ENCODE results near the gene PTPN3. TPM values are rescaled to one million over a fixed set of nuclear protein-coding genes. Genes with fewer than 3 reads are reported as not detected.

The PTPN3 gene
- total and polyA plus RNA-seq, 8 donors: 8.0 to 16.6 (median 13.6) TPM

DNA sequence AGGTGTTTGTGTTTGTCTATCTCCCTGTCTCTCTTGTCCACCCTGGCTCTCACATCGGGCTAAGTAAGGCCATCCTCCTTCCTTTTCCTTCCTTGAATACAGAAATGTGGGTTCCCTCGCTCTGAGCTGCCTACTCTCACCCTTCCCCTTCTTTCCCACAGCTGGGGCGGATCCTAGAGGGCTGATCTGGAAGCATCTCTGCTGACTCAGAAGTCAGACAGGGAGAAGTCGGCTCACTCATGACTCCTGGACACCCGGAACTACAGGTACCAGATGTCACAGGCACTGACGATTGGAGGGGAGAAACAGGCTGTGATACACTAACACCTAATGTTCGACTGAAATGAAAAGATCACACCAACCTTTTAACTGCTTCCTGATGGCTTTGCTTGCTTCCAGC, 41.3 kb downstream of the PTPN3 start:
- ATAC-seq (peak in 2 of 4 donors; percentile 17 to 31), FAIRE-seq (no peak), DNase-seq (no peak)
- intact Hi-C loops (cut with DNase I): no loop called here
- Histone ChIP-seq H3K9me3 (no peaks in the 10 kb centered on the region), H3K27ac (no peak overlapping the region), H3K4me3 (no peak overlapping the region), H3K4me1 (peaks cover 0 to 3% (median 0%) of the 10 kb centered on the region in 3 donors), H3K36me3 (peaks cover 0 to 8% (median 0%) of the 10 kb centered on the region in 3 donors), H3K27me3 (no peaks in the 10 kb centered on the region)
- TF ChIP-seq, protein P1, sequence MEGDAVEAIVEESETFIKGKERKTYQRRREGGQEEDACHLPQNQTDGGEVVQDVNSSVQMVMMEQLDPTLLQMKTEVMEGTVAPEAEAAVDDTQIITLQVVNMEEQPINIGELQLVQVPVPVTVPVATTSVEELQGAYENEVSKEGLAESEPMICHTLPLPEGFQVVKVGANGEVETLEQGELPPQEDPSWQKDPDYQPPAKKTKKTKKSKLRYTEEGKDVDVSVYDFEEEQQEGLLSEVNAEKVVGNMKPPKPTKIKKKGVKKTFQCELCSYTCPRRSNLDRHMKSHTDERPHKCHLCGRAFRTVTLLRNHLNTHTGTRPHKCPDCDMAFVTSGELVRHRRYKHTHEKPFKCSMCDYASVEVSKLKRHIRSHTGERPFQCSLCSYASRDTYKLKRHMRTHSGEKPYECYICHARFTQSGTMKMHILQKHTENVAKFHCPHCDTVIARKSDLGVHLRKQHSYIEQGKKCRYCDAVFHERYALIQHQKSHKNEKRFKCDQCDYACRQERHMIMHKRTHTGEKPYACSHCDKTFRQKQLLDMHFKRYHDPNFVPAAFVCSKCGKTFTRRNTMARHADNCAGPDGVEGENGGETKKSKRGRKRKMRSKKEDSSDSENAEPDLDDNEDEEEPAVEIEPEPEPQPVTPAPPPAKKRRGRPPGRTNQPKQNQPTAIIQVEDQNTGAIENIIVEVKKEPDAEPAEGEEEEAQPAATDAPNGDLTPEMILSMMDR (IDR thresholded peaks at IDR 0.05): no peak
- WGBS, 2 donors: 81 to 87% methylated on average over 7 of the region's 7 CpGs

DNA sequence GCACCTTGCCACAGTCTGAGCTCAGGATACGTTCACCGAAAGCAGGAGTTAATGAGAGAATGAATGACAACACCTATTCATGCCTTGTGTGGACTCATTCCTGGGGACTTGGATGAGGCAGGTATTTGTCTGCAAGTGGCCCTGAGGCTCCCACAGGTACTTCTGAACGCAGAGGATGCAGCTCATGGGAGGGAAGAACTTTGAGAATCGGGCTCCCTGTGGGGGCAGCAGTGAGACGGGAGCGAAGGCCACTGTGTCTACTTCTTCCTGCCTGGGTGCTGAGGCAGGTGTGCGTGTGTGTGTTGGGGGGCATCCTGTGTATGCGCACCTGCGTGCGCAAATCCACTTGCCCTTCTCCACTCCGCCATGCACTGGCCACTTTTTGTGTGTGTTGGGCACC, 42.2 kb downstream of the PTPN3 start:
- no peak overlapping the region for H3K27ac ChIP-seq
- no peak for DNase-seq
- no peak for FAIRE-seq
- TF ChIP-seq, protein P1 (IDR thresholded peaks at IDR 0.05): no peak
- no peak for ATAC-seq
- H3K4me1 ChIP-seq: peaks cover 0 to 3% (median 0%) of the 10 kb centered on the region in 3 donors
- 83 to 86% methylated on average over 11 of the region's 11 CpGs for WGBS, 2 donors
- H3K9me3 ChIP-seq: no peaks in the 10 kb centered on the region
- intact Hi-C loops (cut with DNase I): no loop called here
- H3K4me3 ChIP-seq: no peak overlapping the region
- H3K27me3 ChIP-seq: no peaks in the 10 kb centered on the region
- H3K36me3 ChIP-seq: peaks cover 0 to 8% (median 0%) of the 10 kb centered on the region in 3 donors

DNA sequence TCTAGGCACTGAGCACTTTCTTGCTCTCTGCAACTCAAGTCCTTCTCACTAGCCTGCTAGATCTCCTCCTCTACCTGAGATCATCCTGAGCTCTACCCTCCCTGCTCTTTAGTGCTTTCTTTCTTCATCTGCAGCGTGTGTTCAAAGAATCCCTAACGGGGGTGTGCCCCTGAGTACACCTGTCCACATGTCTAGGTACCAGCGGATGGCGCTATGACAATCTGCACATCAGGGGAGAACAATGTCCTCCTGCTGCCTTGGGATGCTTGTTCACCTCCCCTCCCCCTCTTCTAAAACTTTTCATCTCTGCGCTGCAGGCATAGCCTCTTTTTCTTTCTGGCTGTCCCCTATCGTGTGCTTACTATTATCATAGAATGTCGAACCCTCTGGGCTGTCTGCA, 42.7 kb downstream of the PTPN3 start:
- 84 to 85% methylated on average over 7 of the region's 7 CpGs for WGBS, 2 donors
- TF ChIP-seq, protein P1 (IDR thresholded peaks at IDR 0.05): no peak
- peaks cover 0 to 3% (median 0%) of the 10 kb centered on the region in 3 donors for H3K4me1 ChIP-seq
- no peak overlapping the region for H3K27ac ChIP-seq
- ATAC-seq (no peak), FAIRE-seq (no peak), DNase-seq (no peak)
- no peak overlapping the region for H3K4me3 ChIP-seq
- H3K9me3 ChIP-seq: no peaks in the 10 kb centered on the region
- intact Hi-C loops (cut with DNase I): no loop called here
- peaks cover 0 to 8% (median 0%) of the 10 kb centered on the region in 3 donors for H3K36me3 ChIP-seq
- no peaks in the 10 kb centered on the region for H3K27me3 ChIP-seq

DNA sequence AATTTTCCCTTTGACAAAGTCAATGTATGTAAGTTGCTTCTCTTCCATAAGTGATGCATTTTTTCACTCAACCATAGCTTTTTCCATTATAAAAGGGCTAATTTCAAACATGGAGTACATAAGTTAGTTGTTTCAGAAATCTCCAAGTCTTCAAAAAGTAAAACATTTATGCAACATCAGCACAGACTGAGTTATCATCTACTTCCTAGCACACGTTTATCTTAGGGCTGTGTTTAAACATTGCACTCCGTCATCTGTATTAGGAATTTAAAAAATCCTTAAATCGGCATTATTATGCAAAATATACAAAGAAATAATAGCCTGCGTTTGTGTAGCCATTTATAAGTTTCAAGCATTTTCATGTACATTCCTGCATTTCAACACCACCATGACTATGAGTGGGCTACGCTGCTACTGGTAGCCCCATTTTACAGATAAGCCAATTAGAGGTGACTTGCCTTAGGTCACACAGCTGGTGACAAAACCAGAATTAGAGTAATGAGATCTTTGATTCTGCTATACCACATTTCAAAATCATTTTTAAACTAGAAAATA, 43.4 kb downstream of the PTPN3 start:
- H3K36me3 ChIP-seq: peaks cover 0 to 8% (median 0%) of the 10 kb centered on the region in 3 donors
- intact Hi-C loops (cut with DNase I): no loop called here
- H3K9me3 ChIP-seq: no peaks in the 10 kb centered on the region
- no peak overlapping the region for H3K27ac ChIP-seq
- TF ChIP-seq, protein P1 (IDR thresholded peaks at IDR 0.05): no peak
- no peak for DNase-seq
- 65 to 66% methylated on average over 5 of the region's 5 CpGs for WGBS, 2 donors
- ATAC-seq: no peak
- no peaks in the 10 kb centered on the region for H3K27me3 ChIP-seq
- no peak for FAIRE-seq
- peaks cover 0 to 3% (median 0%) of the 10 kb centered on the region in 3 donors for H3K4me1 ChIP-seq
- H3K4me3 ChIP-seq: no peak overlapping the region

DNA sequence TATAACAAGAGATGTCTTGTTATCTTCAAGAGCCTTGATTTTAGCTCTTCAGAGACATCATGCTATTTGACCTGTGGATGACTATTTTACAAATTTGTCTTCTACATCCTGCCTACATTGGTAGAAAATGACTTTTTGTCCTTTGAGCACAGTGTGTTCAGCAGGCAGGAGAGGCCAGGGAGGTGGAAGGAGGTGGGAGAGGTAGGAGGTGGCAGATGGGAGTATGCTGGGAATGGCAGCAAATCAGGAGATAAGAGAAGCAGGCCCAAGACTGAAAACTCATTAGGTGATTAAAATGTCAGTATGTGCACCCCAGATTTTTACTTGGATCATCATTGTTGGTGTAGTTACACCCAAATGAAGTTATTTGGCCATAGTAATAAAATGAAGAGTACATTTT, 44.1 kb downstream of the PTPN3 start:
- intact Hi-C loops (cut with DNase I): no loop called here
- no peak for DNase-seq
- TF ChIP-seq, protein P1 (IDR thresholded peaks at IDR 0.05): no peak
- no peak for ATAC-seq
- Histone ChIP-seq H3K27me3 (no peaks in the 10 kb centered on the region), H3K4me1 (peaks cover 0 to 3% (median 0%) of the 10 kb centered on the region in 3 donors), H3K9me3 (no peaks in the 10 kb centered on the region), H3K4me3 (no peak overlapping the region), H3K36me3 (peaks cover 0 to 8% (median 0%) of the 10 kb centered on the region in 3 donors), H3K27ac (peak overlapping the region in 1 of 4 donors; percentile 19)
- FAIRE-seq: no peak
